SK-N-SH (cell line): Measurements from ENCODE around the gene NDUFA12.

Experiments
- CTCF ChIP-seq: fragments of 200-600 bp; sonication (generic); IDR thresholded peaks from 2 replicates; pipeline ENCODE4 v1.6.1; 2017; ENCODE audit warnings: antibody characterized with exemption, mild to moderate bottlenecking, moderate library complexity
- EP300 ChIP-seq, 2 experiments: IDR thresholded peaks; 2 replicates each; pipeline versions ENCODE4 v1.4.0 to v1.6.1; 2012; ENCODE audit warnings: borderline replicate concordance in 1 of 2, low read depth in 1 of 2, low read length in 1 of 2
- FOSL2 ChIP-seq: IDR thresholded peaks from 2 replicates; pipeline ENCODE4 v1.4.0; 2012; ENCODE audit warnings: low read depth, mild to moderate bottlenecking, moderate library complexity, borderline replicate concordance
- PBX3 ChIP-seq: IDR thresholded peaks from 2 replicates; pipeline ENCODE4; 2012
- POLR2AphosphoS5 ChIP-seq: IDR thresholded peaks from 2 replicates; pipeline ENCODE4 v1.6.1; 2012; ENCODE audit warnings: low read depth, low read length
- USF1 ChIP-seq: IDR thresholded peaks from 2 replicates; pipeline ENCODE4 v1.4.0; 2012; ENCODE audit warnings: low read depth, borderline replicate concordance

- TF ChIP-seq CTCF (no peak), POLR2AphosphoS5 (no peak), PBX3 (no peak), FOSL2 (no peak), USF1 (no peak), EP300 (IDR thresholded peaks at IDR 0.05; ENCODE audit: borderline replicate concordance in 1 of 2, low read depth in 1 of 2, low read length in 1 of 2) (no peak)
Observed at GRCh38 chr12:94979941-94980340, 23.6 kb downstream of the NDUFA12 start.
